GM12891 (cell line): ENCODE data around the gene SH2B2.

Source experiments
- POLR2A ChIP-seq: IDR thresholded peaks from 2 replicates; pipeline ENCODE4 v1.6.1; 2011; ENCODE audit warnings: low read depth, low read length, control low read depth
- POLR2AphosphoS5 ChIP-seq: IDR thresholded peaks from 2 replicates; pipeline ENCODE4 v1.6.1; 2011; ENCODE audit warnings: low read depth, low read length, control low read depth
- SPI1 ChIP-seq: IDR thresholded peaks from 2 replicates; pipeline ENCODE4 v1.6.1; 2011; ENCODE audit warnings: low read depth, low read length, control low read depth
- TAF1 ChIP-seq: IDR thresholded peaks from 2 replicates; pipeline ENCODE4 v1.6.1; 2011; ENCODE audit warnings: low read depth, low read length, control low read depth

DNA sequence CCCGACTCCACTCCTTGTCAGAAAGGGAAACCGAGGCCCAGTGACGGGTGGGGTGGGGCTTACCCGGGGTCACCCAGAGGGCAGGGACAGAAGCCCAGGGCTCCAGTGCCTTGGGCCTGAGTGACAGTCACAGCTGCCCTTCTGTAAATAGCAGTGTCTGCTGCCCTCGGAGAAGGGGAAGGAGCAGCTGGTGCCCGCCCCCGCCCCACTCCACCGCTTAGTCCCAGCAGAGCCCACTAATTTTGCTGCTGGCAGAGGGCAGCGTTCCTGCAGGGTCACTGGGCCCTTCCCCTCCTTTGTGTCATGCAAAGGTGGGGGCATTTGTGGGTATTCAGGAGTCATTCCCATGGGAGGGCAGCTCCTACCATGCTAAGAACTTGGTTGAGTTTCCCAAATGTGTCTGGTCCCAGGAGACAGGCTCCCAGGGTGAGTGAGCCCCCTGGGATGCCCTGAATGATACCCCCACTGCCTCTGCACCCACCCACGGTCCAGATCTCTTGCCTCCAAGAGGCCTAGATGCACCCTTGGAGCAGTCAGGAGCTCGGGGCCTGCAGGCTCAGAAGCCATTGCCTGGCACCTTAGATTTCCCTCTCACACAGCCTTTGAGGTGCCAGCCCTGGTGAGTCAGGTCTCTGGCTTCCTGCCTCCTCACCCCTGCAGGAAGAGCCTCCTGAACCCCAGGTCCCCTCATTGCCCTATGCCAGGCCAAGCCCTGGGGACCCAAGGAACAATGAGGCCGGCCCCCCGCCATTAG, 17.2 kb downstream of the SH2B2 start:
- TF ChIP-seq TAF1, result no peak
- no peak for TF ChIP-seq SPI1
- TF ChIP-seq POLR2AphosphoS5, result no peak
- no peak for TF ChIP-seq POLR2A
